Measurements from ENCODE around the gene WNK2. TPM values are rescaled to one million over a fixed set of nuclear protein-coding genes. Genes with fewer than 3 reads are reported as not detected.
"Not testable (repeated sequence)": the region's sequence is repeated elsewhere in the genome, so short reads cannot be mapped to it uniquely, and the experiment has no call there.

WNK2 gene
- total RNA-seq, 3 donors from 2014 or later = 2.7 to 3.3 (median 3.0) TPM

DNA sequence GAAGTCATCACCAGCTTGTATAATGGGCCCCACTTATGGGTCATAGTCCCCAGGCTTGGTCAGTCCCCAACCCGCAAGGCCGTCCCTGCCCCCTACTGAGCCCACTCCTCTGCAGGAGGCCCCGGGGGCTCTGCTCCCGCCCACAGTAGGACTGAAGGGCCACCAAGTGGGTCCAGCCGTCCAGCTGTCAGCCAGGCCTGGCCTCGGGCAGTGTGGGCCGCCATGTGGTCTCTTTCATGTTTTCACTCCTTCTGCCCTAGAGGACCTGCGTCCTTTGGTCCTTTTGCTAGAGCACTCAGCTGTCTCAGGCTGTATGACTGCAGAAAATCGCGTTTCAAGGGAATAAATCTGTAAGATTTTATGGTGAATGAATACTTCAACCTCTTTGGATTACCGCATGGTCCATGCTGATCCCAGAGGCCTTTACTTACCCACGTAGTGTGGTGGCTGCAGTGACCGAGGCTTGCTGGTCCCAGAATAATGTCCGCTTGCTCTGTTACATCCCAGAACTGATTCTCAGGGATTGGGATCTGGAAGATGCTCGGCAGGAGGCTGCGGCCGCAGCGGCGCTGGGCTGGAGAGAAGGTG lies 161.8 kb downstream of the WNK2 start:
- no peak for DNase-seq
- Mint-ChIP-seq H3K27me3 (ENCODE audit: low read depth) (peaks cover 54% of the 10 kb centered on the region), H3K4me3 (no peak overlapping the region), H3K9me3 (no peaks in the 10 kb centered on the region), H3K4me1 (ENCODE audit: low read depth) (peaks cover 4% of the 10 kb centered on the region), H3K36me3 (ENCODE audit: insufficient read depth) (no peaks in the 10 kb centered on the region)
- no peak for ATAC-seq

DNA sequence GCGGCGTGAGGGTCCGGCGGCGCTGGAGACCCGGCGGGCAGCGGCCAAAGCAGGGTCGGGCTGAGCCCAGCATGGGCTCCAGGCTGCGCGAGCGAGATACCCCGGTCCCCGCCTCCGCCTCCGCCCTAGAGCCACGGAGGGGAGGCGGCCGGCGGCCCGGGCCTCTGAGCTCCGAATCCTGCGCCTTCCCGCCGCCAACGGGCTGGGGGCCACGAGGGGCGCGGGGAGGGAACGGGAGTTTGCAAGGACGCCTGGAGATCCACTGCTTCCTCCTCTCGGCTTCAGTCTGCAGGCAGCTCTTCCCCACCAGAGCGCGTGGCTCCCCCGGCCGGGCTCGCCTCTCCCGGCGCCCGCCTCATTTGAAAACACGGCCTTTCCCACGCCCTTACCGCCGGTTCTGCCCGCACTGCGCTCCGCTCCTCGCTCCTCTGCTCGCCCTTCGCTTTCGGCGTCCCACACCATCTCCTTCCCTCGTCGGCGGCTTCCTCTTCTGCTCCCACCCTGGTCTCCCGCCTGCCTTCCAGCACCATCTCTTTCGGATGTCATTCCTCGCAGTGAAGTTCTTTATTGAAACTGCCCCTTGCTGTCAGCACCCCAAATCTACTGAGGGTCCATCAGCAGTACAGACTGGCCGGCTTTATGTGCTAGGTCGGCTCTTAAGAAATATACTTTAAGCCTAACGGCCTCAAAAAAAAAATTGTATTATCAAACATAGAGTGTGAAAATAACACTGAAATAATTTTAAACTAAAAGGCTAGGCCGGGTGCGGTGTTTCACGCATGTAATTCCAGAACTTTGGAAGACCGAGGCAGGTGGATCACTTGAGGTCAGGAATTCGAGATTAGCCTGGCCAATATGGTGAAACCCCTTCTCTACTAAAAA lies 162.5 kb downstream of the WNK2 start:
- Mint-ChIP-seq H3K36me3 (ENCODE audit: insufficient read depth) (no peaks in the 10 kb centered on the region), H3K27me3 (ENCODE audit: low read depth) (peaks cover 51% of the 10 kb centered on the region), H3K4me3 (peak overlapping the region; percentile 69), H3K9me3 (no peaks in the 10 kb centered on the region), H3K4me1 (ENCODE audit: low read depth) (peaks cover 4% of the 10 kb centered on the region)
- DNase-seq = no peak
- peak; percentile 35 to 60 for ATAC-seq

DNA sequence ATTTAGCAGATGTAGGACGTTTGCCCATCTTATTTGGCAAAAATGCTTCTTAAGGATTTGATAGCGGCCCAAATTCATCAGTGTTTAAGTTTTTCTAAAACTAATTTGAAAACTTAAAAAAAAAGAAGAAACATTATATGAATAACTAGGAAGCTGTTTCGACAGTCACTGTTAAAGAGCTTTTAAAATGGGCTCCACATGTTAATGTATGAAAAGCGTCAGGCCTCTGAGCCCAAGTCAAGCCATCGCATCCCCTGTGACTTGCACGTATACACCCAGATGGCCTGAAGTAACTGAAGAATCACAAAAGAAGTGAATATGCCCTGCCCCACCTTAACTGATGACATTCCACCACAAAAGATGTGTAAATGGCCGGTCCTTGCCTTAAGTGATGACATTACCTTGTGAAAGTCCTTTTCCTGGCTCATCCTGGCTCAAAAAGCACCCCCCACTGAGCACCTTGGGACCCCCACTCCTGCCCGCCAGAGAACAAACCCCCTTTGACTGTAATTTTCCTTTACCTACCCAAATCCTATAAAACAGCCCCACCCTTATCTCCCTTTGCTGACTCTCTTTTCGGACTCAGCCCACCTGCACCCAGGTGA lies 163.5 kb downstream of the WNK2 start:
- not testable (repeated sequence) for H3K9me3 Mint-ChIP-seq; ATAC-seq; DNase-seq; H3K4me1 Mint-ChIP-seq (ENCODE audit: low read depth); H3K36me3 Mint-ChIP-seq (ENCODE audit: insufficient read depth); H3K4me3 Mint-ChIP-seq
- H3K27me3 Mint-ChIP-seq (ENCODE audit: low read depth) = peaks cover 43% of the 10 kb centered on the region

DNA sequence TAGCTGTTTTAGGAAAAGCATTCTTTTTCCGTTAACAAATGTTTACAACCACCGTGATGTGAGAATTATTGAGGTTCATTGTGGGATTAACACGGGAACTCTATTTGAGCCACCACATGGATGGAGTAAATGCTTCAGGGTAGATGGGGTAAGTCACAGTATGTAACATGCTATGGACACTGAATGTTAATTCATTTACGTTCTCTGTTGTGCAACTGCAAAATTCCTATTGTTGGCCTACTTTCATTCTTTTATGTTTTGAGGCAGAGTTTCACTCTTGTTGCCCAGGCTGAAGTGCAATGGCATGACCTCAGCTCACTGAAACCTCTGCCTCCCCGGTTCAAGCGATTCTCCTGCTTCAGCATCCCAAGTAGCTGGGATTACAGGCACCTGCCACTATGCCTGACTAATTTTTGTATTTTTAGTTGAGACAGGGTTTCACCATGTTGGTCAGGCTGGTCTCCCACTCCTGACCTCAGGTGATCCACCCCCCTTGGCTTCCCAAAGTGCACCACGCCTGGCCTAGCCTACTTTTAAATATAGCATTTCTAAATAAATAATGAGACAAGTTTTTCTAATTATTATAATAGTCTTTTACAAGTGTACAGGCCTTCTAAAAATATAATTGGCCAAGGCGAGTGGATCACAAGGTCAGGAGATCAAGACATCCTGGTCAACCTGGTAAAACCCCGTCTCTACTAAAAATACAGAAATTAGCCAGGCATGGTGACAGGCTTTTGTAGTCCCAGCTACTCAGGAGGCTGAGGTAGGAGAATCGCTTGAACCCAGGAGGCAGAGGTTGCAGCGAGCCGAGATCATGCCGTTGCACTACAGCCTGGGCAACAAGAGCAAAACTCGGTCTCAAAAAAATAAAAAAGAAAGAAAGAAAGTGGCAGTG lies 169.7 kb downstream of the WNK2 start:
- not testable (repeated sequence) for H3K27me3 Mint-ChIP-seq (ENCODE audit: low read depth); DNase-seq; H3K4me3 Mint-ChIP-seq; H3K36me3 Mint-ChIP-seq (ENCODE audit: insufficient read depth); ATAC-seq; H3K9me3 Mint-ChIP-seq; H3K4me1 Mint-ChIP-seq (ENCODE audit: low read depth)

DNA sequence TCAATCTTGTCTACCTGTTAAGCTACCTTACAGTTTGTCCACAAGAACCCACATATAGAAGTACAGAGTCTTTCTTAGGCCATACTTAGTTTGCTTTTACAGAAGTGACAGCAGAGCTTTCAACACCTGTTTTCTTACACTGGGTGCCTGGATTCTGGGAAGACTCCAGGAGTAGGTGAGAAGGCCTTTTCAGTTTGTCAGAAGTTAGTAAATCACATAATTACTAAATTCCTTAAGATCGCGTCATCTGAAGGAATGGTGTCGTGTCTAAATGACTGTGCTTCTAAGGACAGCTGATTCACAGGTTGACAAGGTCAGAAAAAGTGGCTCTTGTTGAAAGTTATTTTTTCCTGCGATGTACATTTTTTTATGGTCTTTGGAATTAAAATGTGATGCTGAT lies 170.5 kb downstream of the WNK2 start:
- H3K4me3 Mint-ChIP-seq = no peak overlapping the region
- H3K27me3 Mint-ChIP-seq (ENCODE audit: low read depth) = no peaks in the 10 kb centered on the region
- DNase-seq = no peak
- H3K36me3 Mint-ChIP-seq (ENCODE audit: insufficient read depth) = no peaks in the 10 kb centered on the region
- H3K4me1 Mint-ChIP-seq (ENCODE audit: low read depth) = peaks cover 3% of the 10 kb centered on the region
- no peak for ATAC-seq
- H3K9me3 Mint-ChIP-seq = no peaks in the 10 kb centered on the region

DNA sequence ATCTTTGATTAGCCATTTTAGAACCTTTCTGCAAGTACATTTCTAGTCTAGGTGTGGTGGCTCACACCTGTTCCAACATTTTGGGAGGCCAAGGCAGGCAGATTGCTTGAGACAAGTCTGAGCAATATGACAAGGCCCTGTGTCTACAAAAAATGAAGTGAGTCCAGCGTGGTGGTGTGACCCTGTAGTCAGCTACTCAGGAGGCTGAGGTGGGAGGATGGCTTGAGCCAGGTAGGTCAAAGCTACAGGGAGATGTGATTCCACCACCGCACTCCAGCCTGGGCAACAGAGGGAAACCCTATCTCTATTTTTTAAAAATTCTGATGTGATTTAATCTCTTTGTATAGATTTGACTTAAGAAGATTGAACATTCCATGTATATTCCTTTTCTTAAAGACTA lies 171.9 kb downstream of the WNK2 start:
- Mint-ChIP-seq H3K36me3 (ENCODE audit: insufficient read depth) (no peaks in the 10 kb centered on the region), H3K9me3 (no peaks in the 10 kb centered on the region), H3K4me1 (ENCODE audit: low read depth) (peaks cover 3% of the 10 kb centered on the region), H3K27me3 (ENCODE audit: low read depth) (no peaks in the 10 kb centered on the region), H3K4me3 (no peak overlapping the region)
- ATAC-seq (no peak), DNase-seq (no peak)

DNA sequence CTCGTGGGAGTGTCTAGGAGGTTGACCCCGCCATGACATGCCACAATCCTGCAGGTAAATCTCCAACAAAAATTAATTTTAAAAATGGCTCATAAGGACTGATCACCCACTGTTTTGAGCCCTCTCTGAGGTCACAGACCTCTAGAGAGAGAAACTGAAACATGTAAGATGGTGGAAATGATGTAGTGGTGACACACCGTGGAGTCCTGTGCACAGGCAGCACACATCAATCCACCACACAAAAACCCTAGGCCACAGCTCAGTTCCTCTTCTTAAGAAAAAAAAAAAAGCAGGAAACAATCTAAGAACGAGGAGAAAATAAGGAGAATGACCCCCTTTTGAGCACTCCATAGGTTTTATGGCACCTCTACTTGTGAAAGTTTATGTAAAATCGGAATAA lies 173.7 kb downstream of the WNK2 start:
- no peaks in the 10 kb centered on the region for H3K9me3 Mint-ChIP-seq
- no peaks in the 10 kb centered on the region for H3K36me3 Mint-ChIP-seq (ENCODE audit: insufficient read depth)
- DNase-seq = no peak
- ATAC-seq = peak; percentile 90
- H3K27me3 Mint-ChIP-seq (ENCODE audit: low read depth) = no peaks in the 10 kb centered on the region
- no peak overlapping the region for H3K4me3 Mint-ChIP-seq
- H3K4me1 Mint-ChIP-seq (ENCODE audit: low read depth) = peaks cover 3% of the 10 kb centered on the region

DNA sequence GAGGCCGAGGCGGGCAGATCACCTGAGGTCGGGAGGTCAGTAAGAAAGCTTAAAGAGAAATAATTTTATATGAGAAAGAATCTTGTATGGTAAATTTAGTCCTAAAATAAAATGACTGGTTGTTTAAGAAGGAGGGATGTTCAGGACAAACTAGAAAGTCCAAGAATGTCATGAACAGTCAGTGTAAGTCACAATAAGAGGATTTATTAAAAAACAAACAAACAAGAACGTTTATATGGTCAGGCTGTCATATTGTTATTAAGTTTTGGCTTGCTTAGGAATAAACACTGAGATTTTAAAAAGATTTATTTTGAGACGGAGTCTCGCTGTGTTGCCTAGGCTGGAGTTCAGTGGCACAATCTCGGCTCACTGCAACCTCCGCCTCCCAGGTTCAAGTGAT lies 176.0 kb downstream of the WNK2 start:
- not testable (repeated sequence) for DNase-seq; ATAC-seq; H3K4me1 Mint-ChIP-seq (ENCODE audit: low read depth); H3K36me3 Mint-ChIP-seq (ENCODE audit: insufficient read depth); H3K9me3 Mint-ChIP-seq; H3K4me3 Mint-ChIP-seq; H3K27me3 Mint-ChIP-seq (ENCODE audit: low read depth)

DNA sequence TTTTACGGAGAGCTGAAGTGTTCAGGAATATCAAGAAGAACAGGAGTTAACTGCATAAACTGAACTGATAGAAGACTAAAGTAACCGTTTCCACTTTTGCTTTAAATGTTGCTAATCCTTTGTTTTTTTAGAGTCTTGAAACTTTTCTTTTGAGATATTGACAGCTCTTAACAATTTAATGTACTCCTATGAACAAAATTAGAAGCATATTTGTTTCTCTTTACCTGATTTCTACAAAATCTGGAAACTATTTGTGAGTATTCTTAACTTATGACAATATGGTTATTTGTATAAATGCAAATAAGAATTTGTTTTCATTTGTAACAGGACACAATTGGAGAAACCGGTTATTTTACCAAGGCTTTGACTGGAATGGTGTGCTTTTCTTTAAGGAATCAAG lies 178.1 kb downstream of the WNK2 start:
- Mint-ChIP-seq H3K4me3 (no peak overlapping the region), H3K36me3 (ENCODE audit: insufficient read depth) (no peaks in the 10 kb centered on the region), H3K9me3 (peaks cover 3% of the 10 kb centered on the region), H3K27me3 (ENCODE audit: low read depth) (peaks cover 10% of the 10 kb centered on the region), H3K4me1 (ENCODE audit: low read depth) (peaks cover 3% of the 10 kb centered on the region)
- ATAC-seq (no peak), DNase-seq (no peak)

DNA sequence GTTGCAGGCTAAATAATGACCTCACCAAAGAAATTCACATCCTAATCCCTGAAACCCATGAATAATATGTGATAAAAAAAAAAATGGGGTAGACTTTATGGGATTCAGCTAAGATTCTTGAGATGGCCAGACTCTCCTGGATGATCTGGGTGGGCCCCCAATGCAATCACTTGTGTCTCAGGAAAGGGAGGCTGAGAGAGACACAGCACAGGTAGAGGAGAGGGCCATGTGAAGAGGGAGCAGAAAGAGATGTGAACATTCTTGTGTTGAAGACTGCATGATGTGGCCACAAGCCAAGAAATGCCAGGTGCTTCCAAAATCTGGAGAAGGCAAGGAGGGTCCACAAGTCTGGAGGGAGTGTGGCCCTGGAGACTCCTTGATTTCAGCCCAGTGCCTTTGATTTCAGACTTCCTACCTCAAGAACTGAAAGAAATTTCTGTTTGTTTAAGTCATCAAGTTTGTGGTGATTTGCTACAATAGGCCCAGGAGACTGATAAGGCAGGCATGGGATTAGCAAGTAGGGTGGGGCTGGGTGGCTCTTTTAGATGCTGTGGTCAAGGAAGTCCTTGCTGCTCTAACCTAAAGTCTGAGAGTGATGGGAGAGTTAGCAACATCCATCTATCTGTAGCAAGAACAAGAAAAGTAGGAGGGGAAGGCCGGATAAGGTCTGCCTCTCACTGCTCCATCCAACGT lies 180.9 kb downstream of the WNK2 start:
- ATAC-seq (no peak), DNase-seq (no peak)
- H3K27me3 Mint-ChIP-seq (ENCODE audit: low read depth) = peaks cover 10% of the 10 kb centered on the region
- no peak overlapping the region for H3K4me3 Mint-ChIP-seq
- H3K9me3 Mint-ChIP-seq = peaks cover 3% of the 10 kb centered on the region
- no peaks in the 10 kb centered on the region for H3K4me1 Mint-ChIP-seq (ENCODE audit: low read depth)
- H3K36me3 Mint-ChIP-seq (ENCODE audit: insufficient read depth) = no peaks in the 10 kb centered on the region

DNA sequence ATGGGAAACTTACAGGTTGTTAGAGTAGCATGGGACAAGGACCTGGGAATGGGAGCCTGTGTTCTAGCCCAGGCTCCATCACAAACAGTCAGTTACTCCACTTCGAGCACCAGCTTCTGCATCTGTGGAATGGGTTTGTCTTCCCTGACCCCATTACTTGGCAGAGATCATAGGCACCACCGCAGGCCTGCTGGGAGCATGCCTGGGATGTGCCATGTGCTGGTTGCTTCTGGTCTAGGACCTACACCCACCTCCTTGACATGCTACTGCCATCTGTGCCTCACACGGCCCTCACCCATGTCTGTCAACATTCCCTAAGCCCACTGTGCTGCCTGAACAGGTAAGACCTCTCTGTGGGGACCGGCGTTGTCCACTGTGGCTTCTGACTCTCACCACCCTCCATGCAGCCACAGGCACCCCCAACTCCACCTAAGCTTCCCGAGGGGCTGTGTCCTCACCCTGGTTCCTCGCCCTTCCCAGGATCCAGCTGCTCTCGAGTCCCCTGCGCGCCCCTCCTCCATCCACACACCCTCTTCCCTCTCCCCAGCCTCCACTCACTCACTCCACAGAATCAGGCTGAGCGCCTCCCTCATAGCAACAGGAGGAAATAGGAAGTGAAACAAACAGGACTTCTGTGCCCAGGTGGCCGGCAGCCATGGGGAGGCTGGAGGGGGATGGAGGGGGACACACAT lies 181.6 kb downstream of the WNK2 start:
- no peak for DNase-seq
- Mint-ChIP-seq H3K36me3 (ENCODE audit: insufficient read depth) (no peaks in the 10 kb centered on the region), H3K4me3 (no peak overlapping the region), H3K4me1 (ENCODE audit: low read depth) (no peaks in the 10 kb centered on the region), H3K9me3 (peaks cover 3% of the 10 kb centered on the region), H3K27me3 (ENCODE audit: low read depth) (peaks cover 10% of the 10 kb centered on the region)
- no peak for ATAC-seq

DNA sequence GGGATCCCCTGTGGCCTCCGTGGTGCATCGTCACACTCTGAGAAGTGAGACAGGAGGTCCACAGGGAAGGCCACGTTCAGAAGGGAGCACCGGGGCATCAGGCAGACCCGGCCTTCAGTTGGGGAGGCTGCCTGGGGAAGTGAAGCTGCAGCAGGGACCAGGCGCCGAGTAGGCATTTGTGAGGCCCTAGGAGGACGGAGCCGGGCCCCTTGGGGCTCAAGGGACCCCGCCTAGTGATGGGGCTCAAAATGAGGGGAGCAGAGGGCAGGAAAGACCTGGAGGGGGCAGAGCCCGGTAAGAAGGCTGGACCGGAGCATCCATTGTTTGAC lies 182.1 kb downstream of the WNK2 start:
- Mint-ChIP-seq H3K9me3 (peaks cover 3% of the 10 kb centered on the region), H3K4me3 (no peak overlapping the region), H3K36me3 (ENCODE audit: insufficient read depth) (no peaks in the 10 kb centered on the region), H3K4me1 (ENCODE audit: low read depth) (no peaks in the 10 kb centered on the region), H3K27me3 (ENCODE audit: low read depth) (peaks cover 10% of the 10 kb centered on the region)
- ATAC-seq (no peak), DNase-seq (no peak)

DNA sequence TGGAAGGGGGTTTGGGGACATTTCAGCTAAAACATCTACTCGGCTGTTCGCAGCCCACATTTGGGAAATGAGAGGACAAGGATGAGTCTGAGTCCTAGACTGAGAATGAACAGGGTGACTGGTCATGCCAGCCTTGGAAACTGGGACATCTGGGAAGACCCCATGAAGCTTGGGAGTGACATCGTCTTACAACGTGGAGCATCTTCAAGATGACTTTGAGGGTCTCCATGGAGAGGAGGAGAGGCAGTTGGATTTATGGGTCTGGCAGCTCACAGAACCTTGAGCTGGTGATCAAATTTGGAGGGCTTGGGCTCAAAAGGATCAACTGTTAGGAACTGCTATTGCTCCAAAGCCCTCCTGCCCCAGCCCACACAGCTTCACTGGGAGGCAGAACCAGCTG lies 182.5 kb downstream of the WNK2 start:
- DNase-seq; H3K9me3 Mint-ChIP-seq; H3K4me1 Mint-ChIP-seq (ENCODE audit: low read depth); ATAC-seq; H3K4me3 Mint-ChIP-seq; H3K36me3 Mint-ChIP-seq (ENCODE audit: insufficient read depth): not testable (repeated sequence)
- H3K27me3 Mint-ChIP-seq (ENCODE audit: low read depth) = peaks cover 10% of the 10 kb centered on the region

Measured in activated T-cell treated with anti-CD3 and anti-CD28 coated beads, Interleukin-2, amount 50 U/mL, for 4 hours (primary cell).